HK-2 (cell line): ENCODE data around the gene LOXL1.

Source experiments
- DNase-seq: peaks from one replicate; pipeline ENCODE4 v3.0.0-alpha.2; 2018; ENCODE audit not compliant: unreplicated experiment

LOXL1 gene

GRCh38 chr15:73991726-73992593, 65.7 kb downstream of the LOXL1 start, which contains the start of gene STOML1:
TSS of gene STOML1 (minus strand) at chr15:73992295. CDS start at chr15:73992223, 72 bp downstream.
- peak; percentile 90 for DNase-seq

DNA sequence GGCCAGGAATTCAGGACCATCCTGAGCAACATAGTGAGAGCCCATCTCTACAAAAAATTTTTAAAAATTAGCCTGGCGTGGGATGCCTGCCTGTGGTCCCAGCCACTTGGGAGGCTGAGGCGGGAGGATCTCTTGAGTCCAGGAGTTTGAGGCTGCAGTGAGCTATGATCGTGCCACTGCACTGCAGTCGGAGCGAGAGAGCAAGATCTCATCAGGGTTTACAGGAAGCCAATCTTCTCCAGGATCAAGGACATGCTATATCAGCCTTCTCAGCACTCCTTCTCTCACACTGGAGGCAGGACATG, 66.3 kb downstream of the LOXL1 start:
- no peak for DNase-seq

GRCh38 chr15:73993211-73993994, 67.1 kb downstream of the LOXL1 start:
- DNase-seq: no peak

DNA sequence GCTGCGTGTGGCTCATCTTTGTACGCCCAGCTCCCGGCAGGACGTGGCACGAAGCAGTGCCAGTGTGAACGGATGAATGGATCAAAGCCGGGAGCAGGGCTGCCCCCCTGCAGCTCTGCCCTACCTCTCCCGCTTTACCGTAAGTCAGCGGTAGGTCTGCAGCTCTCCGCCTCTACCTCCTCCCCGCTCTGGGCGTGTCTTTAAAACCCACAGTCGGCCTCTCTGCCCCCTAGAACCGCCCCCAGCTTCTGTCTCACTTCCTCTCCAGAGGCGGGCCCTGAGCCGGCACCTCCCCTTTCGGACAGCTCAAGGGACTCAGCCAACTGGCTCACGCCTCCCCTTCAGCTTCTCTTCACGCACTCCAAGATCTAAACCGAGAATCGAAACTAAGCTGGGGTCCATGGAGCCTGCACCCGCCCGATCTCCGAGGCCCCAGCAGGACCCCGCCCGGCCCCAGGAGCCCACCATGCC, 68.2 kb downstream of the LOXL1 start, which contains the start of gene PML:
Gene PML (plus strand): TSS at position 304 of the 471 bp plus-strand sequence. CDS start 97 bp downstream, at position 401.
- DNase-seq: peak; percentile 86

GRCh38 chr15:73994912-73995622, 68.8 kb downstream of the LOXL1 start:
- DNase-seq: no peak

DNA sequence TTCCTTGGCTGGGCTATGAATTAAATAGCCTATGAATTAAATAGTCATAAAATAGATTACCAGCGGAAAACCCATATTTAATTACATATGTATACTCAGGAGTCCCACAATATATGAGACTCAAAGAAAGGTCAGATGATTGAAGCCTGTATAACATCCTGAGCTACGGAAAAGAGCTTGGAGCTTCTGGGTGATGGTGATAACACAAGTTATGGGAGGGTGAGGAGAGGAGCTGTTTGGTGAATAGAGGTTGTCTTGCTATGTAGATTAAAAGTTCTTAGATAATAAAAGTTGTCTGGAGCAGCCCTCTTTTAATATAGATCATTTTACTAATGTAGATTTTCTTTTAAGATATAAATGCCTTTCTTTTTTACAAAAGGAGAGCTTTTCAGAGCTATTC, 70.0 kb downstream of the LOXL1 start:
- DNase-seq: no peak

DNA sequence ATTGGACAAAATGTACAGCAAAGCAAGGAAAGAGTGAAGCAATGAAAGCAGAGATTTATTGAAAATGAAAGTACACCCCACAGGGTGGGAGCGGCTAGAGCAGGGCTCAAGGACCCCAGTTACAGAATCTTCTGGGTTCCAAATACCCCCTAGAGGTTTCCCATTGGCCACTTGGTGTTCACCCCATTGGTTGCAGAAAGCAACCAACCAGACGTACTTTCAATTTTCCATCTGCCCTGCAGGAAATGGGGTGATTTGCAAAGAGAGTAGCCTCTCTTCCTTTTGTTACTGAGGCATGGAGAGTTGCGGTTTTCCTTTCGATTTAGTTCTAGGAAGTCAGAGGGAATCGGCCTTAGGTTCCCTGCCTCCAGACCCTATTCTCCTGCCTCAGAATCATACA, 70.7 kb downstream of the LOXL1 start:
- DNase-seq: no peak

- DNase-seq: no peak
These were observed 71.7 kb downstream of the LOXL1 start for GRCh38 chr15:73997986-73998385.
